ENCODE data around the gene CRTC3.
"Not testable (repeated sequence)": the region's sequence is repeated elsewhere in the genome, so short reads cannot be mapped to it uniquely, and the experiment has no call there.

CRTC3 gene

DNA sequence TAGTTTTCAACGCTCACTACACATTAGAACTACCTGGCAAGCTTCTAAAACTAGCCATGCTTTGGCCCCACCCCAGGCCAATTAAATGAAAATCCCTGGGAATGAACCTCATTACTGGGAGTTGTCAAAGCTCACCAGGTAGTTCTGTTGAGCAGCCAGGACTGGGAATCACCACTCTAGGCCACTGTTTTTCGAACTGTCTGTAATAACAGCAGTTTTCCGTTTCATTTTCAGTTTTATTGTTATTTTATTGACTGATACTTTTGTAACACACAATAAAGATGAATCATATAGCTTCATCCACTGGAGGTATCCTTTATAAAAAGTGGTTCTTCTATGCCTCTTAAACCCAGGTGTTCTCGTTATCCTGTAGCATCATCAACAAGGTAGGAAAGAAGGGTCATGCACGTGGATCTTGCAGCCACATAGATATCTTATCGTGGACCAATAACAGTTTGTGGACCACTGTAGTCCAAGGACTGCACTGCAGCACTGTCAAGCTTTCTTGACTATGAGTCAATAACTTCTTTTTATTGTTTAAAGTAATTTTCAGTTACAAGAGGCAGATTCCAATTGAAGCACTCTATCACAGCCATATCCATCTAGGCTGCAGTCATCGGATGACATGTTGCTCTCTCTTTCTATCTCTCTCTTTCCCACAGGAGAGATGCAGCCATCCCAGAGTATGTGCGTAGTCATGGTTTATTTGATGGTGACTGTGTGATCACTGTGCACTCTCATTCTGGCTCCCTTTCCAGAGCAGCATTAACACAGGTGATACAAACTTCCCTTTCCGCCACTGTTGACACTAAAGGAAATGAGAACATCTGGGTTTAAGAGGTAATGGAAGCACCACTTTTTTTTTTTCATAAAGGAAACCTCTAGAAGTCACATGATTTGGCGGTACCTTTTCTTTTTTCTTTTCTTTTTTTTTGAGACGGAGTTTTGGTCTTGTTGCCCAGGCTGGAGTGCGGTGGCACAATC lies 148.4 kb downstream of the CRTC3 start:
- no peak for DNase-seq (ENCODE audit: low spot score)

DNA sequence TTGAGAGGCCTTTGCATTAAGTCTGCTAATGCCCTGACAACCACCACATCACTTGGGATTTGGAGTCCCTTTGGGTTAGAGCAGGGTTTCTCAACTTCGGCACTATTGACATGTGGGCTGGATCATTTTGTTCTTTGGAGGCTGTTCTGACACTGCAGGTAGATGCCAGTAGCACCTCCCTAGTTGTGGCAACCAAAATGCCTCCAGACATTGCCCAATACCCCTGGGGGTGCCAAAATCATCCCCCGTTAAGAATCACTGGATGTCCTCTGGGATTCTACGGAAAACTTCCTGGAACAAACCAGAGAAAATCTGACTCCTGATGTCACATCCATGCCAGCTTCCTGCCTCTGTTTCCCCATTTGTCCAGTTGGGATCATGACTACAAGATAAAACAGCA lies 150.2 kb downstream of the CRTC3 start:
- DNase-seq (ENCODE audit: low spot score), result no peak

DNA sequence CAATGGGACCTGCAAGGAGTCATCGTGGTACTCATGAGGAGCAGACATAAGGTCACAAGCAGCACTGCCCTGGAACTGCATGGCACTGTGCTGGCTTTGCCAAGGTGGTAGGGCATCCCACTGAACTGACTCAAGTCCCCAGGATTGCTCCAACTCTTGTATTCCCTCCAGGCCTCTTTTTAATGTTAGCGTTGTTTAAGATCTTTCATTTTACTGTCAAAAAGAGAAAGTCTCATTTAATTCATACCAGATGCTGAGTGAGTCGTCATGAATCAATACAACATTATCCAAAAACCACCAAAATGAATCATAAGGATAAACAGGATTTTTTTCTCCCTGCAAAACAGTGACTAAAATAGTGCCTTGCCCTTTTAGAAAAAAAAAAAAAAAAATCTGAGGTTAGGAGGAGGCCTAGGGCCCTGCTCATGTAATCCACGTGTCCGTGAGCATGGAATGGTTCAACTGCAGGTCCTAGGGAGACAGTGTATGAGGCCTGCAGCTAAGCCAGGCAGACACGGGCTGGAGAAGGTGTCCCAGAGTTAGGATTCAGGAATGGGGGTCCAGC lies 150.7 kb downstream of the CRTC3 start:
- DNase-seq (ENCODE audit: low spot score), result no peak

DNA sequence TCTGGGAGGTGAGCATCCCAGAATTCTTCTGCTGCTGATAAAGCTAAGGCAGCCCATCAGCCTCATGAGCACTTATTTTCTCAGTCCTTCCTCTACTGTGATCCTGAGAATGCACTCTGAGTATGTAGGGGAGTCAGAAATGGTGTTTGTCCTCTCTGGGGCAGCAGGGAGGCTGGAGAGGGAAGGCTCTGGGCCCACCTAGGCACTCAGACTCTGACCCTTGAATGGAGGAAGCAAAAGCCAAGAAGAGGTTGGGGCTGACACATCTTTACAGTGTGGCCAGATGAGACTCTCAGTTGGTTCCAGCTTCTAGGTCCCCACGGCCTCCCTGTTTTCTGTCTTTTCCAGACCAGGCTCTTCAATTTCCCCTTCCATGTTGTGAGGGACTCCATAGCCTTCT lies 151.3 kb downstream of the CRTC3 start:
- no peak for DNase-seq (ENCODE audit: low spot score)

DNA sequence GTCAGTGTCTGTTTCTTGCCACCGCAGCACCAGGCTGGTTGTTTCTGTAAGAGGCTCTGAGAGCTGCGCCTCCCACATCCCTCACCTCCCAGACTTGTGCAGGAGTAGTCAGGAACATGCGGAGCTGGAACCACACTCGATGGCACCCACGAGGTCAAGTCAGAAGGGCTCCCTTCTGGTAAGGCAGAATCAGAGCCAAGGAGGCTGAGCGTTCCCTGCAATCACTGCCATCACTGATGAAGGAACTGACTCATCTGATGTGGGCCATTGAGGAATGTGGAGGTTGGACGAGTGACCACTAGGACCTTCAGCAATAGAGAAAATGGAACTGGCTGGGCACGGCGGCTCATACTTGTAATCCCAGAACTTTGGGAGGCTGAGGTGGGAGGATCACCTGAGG lies 151.8 kb downstream of the CRTC3 start:
- no peak for DNase-seq (ENCODE audit: low spot score)

DNA sequence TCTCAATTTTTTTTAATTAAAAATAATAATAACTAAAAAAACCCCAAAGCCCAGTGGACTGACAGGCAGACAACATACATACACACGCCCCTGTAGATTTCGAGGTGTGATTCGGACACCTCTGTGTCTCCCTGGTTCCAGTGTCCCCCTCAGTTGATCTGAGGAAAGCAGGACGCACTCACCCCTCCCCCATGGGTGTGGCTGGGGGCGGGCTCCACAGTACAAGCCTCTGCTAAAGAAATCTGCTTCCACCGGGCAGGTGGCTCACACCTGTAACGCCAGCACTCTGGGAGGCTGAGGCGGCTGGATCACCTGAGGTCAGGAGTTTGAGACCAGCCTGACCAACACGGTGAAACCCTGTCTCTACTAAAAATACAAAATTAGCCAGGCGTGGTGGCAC lies 153.6 kb downstream of the CRTC3 start:
- DNase-seq (ENCODE audit: low spot score), result no peak

GRCh38 chr15:90683876-90684275 lies 154.2 kb downstream of the CRTC3 start:
- no peak for DNase-seq (ENCODE audit: low spot score)

- DNase-seq (ENCODE audit: low spot score), result no peak
These were observed 154.6 kb downstream of the CRTC3 start for GRCh38 chr15:90684281-90684680.

DNA sequence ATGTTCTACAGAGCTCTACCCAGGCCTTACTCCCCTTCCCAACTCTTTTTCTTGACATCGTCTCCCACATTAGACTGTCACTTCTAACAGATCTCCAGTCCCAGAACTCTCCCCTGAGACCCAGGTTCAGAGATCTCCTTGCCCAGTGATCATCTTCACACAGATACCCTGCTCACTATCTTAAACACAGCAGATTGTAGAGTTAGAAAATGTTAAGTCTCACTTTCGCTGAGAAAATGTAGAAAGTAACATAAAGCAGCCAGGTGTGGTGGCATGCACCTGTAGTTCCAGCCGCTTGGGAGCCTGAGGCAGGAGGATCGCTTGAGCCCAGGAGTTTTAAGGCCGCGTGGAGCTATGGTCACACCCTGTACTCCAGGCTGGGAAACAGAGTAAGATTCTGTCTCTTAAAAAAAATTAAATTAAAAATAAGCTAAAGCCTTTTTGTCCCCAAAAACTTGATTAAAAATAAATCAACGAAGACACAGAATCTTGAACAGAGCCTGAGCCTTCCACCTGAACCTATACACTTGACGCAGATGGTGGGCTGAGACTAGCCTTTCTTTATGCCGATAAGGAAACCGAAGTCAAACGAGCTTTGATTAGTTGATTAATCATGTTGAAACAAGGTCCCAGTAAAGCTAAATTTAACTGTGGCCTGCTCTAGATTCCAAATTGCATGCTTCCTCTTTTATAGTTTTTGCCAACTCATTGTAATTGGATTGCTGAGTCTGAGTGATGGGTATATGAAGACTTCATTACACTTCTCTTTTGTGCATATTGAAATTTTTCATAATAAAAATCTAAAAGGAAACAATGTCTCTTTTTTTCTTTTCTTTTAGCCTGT lies 156.1 kb downstream of the CRTC3 start:
- no peak for DNase-seq (ENCODE audit: low spot score)

- no peak for DNase-seq (ENCODE audit: low spot score)
These were observed 156.9 kb downstream of the CRTC3 start for GRCh38 chr15:90686435-90687218.

DNA sequence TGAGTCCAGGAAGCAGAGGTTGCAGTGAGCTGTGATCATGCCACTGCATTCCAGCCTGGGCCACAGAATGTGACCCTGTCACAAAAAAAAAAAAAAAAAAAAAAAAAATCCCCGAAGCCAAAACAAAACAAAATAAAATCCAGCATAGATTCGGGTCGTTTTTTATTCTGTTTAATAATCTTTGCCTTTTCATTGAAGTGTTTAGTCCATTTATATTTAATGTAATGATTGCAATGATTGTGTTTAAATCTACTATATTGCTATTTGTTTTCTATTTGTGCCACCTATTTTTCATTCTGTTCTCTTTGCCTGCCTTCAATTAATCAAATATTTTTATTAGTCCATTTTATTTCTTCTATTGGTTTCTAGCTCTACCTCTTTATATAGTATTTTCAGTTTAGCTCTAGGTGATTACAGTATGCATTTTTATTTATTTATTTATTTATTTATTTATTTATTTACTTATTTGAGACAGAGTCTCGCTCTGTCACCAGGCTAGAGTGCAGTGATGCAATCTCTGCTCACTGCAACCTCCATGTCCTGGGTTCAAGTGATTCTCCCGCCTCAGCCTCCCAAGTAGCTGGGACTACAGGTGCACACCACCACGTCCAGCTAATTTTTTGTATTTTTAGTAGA lies 159.7 kb downstream of the CRTC3 start:
- DNase-seq (ENCODE audit: low spot score), result not testable (repeated sequence)

DNA sequence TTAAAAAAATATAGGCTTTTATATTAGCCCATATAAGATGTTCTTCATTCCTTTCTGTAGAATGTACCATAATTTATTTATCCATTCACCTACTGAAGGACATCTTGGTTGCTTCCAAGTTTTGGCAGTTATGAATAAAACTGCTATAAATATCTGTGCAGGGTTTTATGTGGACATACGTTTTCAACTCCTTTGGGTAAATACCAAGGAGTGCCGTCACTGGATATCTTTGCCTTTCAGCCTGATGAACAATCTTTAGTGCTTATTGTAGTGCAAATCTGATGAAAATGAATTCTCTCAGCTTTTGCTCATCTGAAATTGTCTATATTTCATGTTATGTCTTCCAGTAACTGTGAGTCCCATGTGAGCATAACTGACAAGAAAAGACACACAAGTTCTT lies 160.9 kb downstream of the CRTC3 start:
- no peak for DNase-seq (ENCODE audit: low spot score)

- no peak for DNase-seq (ENCODE audit: low spot score)
These were observed 161.6 kb downstream of the CRTC3 start for GRCh38 chr15:90691369-90691768.

DNA sequence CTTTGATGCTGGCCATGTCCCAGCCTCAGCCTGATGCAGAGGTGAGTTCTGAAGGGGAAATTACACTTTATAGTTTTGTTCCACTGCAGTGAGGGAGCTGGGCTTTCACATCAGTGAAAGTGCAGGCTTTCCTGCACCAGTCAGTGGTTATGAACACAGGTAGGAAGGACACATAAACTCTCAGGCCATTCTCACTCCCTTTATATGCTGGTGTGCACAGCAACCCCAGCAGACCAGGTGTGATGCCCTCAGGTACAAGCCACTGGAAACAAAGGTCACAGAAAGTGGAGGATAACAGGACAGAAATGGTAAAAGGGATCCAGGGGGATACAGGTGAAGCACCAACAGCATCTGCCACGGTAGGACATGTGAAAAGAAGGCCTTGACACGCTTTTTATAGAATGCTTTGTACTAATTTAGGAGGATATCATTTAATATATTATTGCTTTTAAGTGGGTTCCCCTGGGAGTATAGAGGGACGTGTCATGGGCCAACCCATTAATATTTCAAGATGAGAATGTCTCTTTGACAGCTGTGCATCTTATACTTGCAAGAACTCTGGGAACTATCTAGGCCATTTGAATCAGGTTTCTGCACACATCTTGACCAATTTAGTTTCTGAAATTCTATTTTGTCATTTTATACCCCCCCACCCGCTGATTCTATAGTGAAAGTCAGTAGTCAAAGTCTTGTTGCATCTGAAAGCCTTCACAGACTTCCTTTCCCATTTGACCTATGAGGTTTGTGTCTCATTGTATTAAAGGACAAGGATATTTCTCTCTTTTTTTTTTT lies 162.5 kb downstream of the CRTC3 start:
- DNase-seq (ENCODE audit: low spot score), result no peak

Data from germinal center (tissue), 1 donor.